Progenitor cell of endocrine pancreas (in vitro differentiated cells): ENCODE measurements around the gene PXT1. TPM values are rescaled to one million over a fixed set of nuclear protein-coding genes. Genes with fewer than 3 reads are reported as not detected.

ENCODE experiments used
- DNase-seq: peaks from one replicate; pipeline ENCODE4 v3.0.0; 2021; ENCODE audit warnings: low spot score; ENCODE audit not compliant: unreplicated experiment
- H3K27ac Mint-ChIP-seq: 2 replicates; pipeline ENCODE4 v1.8.0; 2021; ENCODE audit warnings: mild to moderate bottlenecking, moderate library complexity, mixed read lengths
- H3K27me3 Mint-ChIP-seq: 2 replicates; pipeline ENCODE4 v1.8.0; 2021; ENCODE audit warnings: mixed read lengths
- H3K36me3 Mint-ChIP-seq: 2 replicates; pipeline ENCODE4 v1.8.0; 2022; ENCODE audit warnings: mixed read lengths; ENCODE audit not compliant: insufficient read depth
- H3K4me1 Mint-ChIP-seq: 2 replicates; pipeline ENCODE4 v1.8.0; 2021; ENCODE audit warnings: low read depth, mixed read lengths
- H3K4me3 Mint-ChIP-seq: 2 replicates; pipeline ENCODE4 v1.8.0; 2021; ENCODE audit warnings: low read depth, mild to moderate bottlenecking, moderate library complexity, mixed read lengths
- H3K9me3 Mint-ChIP-seq: 2 replicates; pipeline ENCODE4 v1.8.0; 2021; ENCODE audit warnings: low read depth, mixed read lengths
- total RNA-seq: library from RNA; stranded (reverse); gene quantifications from 2 replicates; pipeline ENCODE4 v1.2.1, GENCODE V29; 2021
- TF ChIP-seq, protein P1 (sequence below): fragments of 200-600 bp; sonication (generic); IDR thresholded peaks from one replicate; pipeline ENCODE4 v1.5.0; 2021; ENCODE audit warnings: antibody characterized with exemption, mild to moderate bottlenecking; ENCODE audit not compliant: unreplicated experiment

Gene PXT1
- total RNA-seq, 1 donor from 2014 or later: not detected

DNA sequence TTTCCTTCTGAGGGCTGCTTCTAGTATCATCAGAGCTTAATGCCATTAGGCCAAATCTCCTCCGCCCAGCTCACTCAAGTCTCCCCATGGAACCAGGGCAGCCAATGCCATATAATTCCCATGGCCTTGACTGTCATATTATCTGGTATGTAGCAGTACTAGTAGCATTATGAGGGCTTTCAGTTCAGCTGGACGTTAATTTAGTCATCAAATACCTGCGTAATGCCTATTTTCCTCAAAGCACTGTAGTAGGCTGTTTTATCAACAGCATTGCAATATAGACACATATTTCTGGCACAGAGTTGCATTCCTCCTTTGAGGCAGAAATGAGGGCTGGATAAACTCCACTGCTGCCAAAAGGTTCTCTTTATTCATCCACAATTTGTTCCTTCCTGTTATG lies 1.8 kb upstream of the PXT1 start:
- no peak for DNase-seq
- H3K4me1 Mint-ChIP-seq: peaks cover 29% of the 10 kb centered on the region
- peaks cover 17% of the 10 kb centered on the region for H3K36me3 Mint-ChIP-seq
- peak overlapping the region; percentile 97 for H3K4me3 Mint-ChIP-seq
- TF ChIP-seq, protein P1, sequence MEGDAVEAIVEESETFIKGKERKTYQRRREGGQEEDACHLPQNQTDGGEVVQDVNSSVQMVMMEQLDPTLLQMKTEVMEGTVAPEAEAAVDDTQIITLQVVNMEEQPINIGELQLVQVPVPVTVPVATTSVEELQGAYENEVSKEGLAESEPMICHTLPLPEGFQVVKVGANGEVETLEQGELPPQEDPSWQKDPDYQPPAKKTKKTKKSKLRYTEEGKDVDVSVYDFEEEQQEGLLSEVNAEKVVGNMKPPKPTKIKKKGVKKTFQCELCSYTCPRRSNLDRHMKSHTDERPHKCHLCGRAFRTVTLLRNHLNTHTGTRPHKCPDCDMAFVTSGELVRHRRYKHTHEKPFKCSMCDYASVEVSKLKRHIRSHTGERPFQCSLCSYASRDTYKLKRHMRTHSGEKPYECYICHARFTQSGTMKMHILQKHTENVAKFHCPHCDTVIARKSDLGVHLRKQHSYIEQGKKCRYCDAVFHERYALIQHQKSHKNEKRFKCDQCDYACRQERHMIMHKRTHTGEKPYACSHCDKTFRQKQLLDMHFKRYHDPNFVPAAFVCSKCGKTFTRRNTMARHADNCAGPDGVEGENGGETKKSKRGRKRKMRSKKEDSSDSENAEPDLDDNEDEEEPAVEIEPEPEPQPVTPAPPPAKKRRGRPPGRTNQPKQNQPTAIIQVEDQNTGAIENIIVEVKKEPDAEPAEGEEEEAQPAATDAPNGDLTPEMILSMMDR: no peak
- peaks cover 4% of the 10 kb centered on the region for H3K9me3 Mint-ChIP-seq
- H3K27ac Mint-ChIP-seq: peak overlapping the region; percentile 98
- H3K27me3 Mint-ChIP-seq: no peaks in the 10 kb centered on the region

DNA sequence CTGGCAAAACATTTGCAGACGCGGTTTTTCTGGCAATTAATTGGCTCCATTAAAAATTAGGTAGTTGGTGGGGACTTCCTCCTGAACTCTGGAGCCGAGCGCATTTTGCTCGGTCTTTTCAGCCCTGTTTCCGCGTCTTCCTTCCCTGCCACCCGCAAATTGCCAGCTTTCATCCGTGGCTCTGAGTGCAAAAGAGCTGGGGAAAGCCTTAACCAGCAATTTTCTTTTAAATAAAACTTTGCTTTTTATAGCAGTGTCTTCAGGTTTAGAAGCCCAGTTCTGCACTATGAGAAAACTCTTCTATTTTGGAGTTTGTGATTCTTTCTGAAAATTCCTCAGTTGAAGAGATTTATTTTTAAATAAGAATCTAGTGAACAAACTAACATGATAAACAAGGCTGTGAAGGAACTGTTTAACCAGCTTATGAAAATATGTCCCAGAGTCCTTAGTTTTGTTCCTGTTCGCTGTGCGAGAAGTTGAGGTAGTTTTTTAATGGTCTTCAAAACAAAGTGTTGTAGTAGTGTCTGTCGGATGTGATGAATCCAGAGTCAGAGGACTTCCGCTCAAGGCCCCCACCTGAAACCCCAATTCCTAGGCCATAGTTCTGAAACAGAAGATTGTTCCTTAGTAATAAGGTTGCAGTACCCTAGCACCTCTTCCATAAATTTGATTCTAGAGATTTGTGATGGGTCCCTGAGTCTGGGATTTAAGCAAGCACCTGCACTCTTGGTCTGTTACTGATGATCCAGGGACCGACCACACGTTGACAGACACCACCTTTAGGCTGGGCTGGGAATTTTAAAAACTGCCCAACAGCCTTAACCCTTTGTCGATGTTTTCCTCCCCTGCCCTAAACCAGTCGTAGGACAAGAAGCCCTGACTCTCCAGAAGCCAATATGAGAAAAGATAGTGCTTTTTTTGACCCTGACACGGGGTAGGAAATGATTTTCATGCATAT lies 1.1 kb upstream of the PXT1 start:
- H3K36me3 Mint-ChIP-seq: peaks cover 11% of the 10 kb centered on the region

DNA sequence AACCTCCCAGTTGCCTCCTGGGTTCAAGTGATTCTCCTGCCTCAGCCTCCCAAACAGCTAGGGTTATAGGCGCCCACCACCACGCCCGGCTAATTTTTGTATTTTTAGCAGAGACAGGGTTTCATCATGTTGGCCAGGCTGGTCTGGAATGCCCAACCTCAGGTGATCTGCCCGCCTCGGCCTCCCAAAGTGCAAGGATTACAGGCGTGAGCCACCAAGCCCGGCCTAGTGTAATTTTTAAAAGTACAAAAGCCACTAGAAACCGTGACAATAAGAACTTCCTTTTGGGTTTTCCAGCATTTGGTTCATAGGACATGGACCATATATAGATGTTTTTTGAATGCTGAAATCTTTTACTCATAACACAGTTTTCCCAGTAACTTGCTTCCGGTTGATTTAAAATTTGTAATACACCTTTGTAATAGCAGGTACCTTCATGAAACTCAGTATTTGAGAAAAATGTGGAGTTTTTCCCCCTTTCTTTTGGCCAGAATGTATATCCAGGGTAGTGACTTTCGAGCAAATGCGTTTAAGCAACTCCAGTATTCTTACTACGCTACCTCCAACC lies 467 bp downstream of the PXT1 start:
- DNase-seq: no peak
- peaks cover 30% of the 10 kb centered on the region for H3K4me1 Mint-ChIP-seq
- H3K36me3 Mint-ChIP-seq: peaks cover 5% of the 10 kb centered on the region
- H3K27me3 Mint-ChIP-seq: no peaks in the 10 kb centered on the region
- no peaks in the 10 kb centered on the region for H3K9me3 Mint-ChIP-seq
- peak overlapping the region; percentile 96 for H3K27ac Mint-ChIP-seq
- peak overlapping the region; percentile 97 for H3K4me3 Mint-ChIP-seq
- TF ChIP-seq, protein P1: no peak

More for the DNA sequence above, 1.1 kb upstream of the PXT1 start:
- DNase-seq: no peak
- Mint-ChIP-seq H3K27ac (peak overlapping the region; percentile 98), H3K27me3 (no peaks in the 10 kb centered on the region), H3K9me3 (peaks cover 3% of the 10 kb centered on the region), H3K4me3 (peak overlapping the region; percentile 97), H3K4me1 (peaks cover 30% of the 10 kb centered on the region)
- TF ChIP-seq, protein P1: peak; percentile 43

DNA sequence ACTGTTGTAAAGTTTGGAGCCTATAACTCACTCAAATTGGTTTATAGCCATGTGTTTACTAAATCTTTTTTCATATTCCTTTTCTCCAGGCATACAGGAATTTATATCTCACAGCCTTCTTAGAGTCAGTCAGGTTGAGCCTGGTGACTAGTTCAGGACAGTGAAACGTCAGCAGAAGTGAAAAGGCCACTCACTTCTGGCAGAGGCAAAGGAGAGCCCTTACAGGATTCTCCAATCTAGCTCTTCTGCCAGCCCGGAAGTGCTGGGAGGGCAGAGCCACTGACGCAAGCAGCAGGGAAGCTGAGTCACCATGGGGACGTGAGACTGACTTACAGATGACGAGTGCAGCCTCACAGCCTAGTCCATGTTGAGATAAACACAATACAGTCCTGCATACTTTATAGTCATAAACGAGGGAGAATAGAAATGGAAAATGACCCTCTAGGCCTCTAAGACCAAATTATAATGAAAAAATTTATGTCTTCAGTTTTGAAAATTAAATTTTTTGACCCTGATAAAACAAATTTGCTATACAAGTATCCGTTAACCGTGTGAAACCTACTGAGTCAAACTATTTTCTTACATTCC lies 1.3 kb downstream of the PXT1 start:
- no peaks in the 10 kb centered on the region for H3K27me3 Mint-ChIP-seq
- peaks cover 5% of the 10 kb centered on the region for H3K36me3 Mint-ChIP-seq
- TF ChIP-seq, protein P1: no peak
- H3K4me1 Mint-ChIP-seq: peaks cover 30% of the 10 kb centered on the region
- peak overlapping the region; percentile 43 for H3K4me3 Mint-ChIP-seq
- peak overlapping the region; percentile 96 for H3K27ac Mint-ChIP-seq
- peak; percentile 15 for DNase-seq
- H3K9me3 Mint-ChIP-seq: no peaks in the 10 kb centered on the region

DNA sequence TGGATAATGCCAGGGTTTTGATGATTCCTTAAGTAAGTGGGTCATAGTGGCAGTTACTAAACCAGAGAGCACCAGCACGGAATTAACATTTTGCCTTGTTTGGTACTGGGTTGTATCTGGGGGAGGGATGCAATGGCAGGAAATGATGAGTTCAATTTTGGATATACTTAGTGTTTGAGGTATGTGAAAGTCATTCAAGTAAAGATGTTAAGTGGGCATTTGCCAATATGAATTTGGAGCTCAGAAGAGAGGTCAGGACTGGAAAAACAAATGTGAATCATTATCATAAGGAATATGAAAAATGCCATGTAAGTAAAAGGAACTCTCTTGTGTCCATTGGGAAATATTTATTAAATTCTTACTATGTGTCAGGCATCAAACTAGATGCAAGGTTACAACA lies 6.2 kb downstream of the PXT1 start:
- TF ChIP-seq, protein P1: no peak
- Mint-ChIP-seq H3K27me3 (no peaks in the 10 kb centered on the region), H3K27ac (no peak overlapping the region), H3K4me3 (no peak overlapping the region), H3K36me3 (no peaks in the 10 kb centered on the region), H3K9me3 (no peaks in the 10 kb centered on the region), H3K4me1 (peaks cover 10% of the 10 kb centered on the region)
- no peak for DNase-seq
